Hematopoietic multipotent progenitor cell (in vitro differentiated cells): Measurements from ENCODE around the gene DET1. TPM values are rescaled to one million over a fixed set of nuclear protein-coding genes. Genes with fewer than 3 reads are reported as not detected.
"Not testable (repeated sequence)": the region's sequence is repeated elsewhere in the genome, so short reads cannot be mapped to it uniquely, and the experiment has no call there.

Experiments
- DNase-seq, 3 donors: peaks; one replicate each; pipeline ENCODE4 v3.0.0-alpha.2; 2011 to 2015; ENCODE audit warnings: low read depth in 2 of 3, low spot score in 2 of 3
- total RNA-seq: library from RNA; depleted of rRNA; stranded (reverse); fragments of >200 nt; gene quantifications from one replicate; pipeline ENCODE4 v1.2.3, GENCODE V29; 2012

DET1 gene
- total RNA-seq, 1 donor = 12.4 TPM

GRCh38 chr15:88541709-88542341 lies 4.7 kb downstream of the DET1 start:
- DNase-seq = no peak

GRCh38 chr15:88541111-88541510 lies 5.4 kb downstream of the DET1 start:
- DNase-seq = not testable (repeated sequence)

GRCh38 chr15:88540350-88540749 lies 6.1 kb downstream of the DET1 start:
- DNase-seq = not testable (repeated sequence)

- DNase-seq = no peak
Observed at GRCh38 chr15:88539441-88539840, 7.0 kb downstream of the DET1 start.

GRCh38 chr15:88538972-88539371 lies 7.5 kb downstream of the DET1 start:
- DNase-seq = no peak

GRCh38 chr15:88537591-88538317 lies 8.7 kb downstream of the DET1 start:
- DNase-seq = no peak

GRCh38 chr15:88535607-88536313 lies 10.7 kb downstream of the DET1 start:
- DNase-seq = no peak

- DNase-seq = no peak
Observed at GRCh38 chr15:88535100-88535499, 11.4 kb downstream of the DET1 start.

- no peak for DNase-seq
Observed at GRCh38 chr15:88533376-88533775, 13.1 kb downstream of the DET1 start.

- no peak for DNase-seq
Observed at GRCh38 chr15:88529021-88529630, 17.4 kb downstream of the DET1 start.

GRCh38 chr15:88526247-88526879 lies 20.1 kb downstream of the DET1 start:
- DNase-seq = no peak

GRCh38 chr15:88525418-88525817 lies 21.1 kb downstream of the DET1 start:
- DNase-seq = no peak

GRCh38 chr15:88524094-88524493 lies 22.4 kb downstream of the DET1 start:
- not testable (repeated sequence) for DNase-seq

- DNase-seq = no peak
Observed at GRCh38 chr15:88518903-88519302, 27.6 kb downstream of the DET1 start.

GRCh38 chr15:88513195-88513594 lies 33.3 kb downstream of the DET1 start:
- DNase-seq = no peak

GRCh38 chr15:88512601-88513000 lies 33.9 kb downstream of the DET1 start:
- no peak for DNase-seq

GRCh38 chr15:88512078-88512477 lies 34.4 kb downstream of the DET1 start:
- no peak for DNase-seq

- no peak for DNase-seq
Observed at GRCh38 chr15:88511161-88511560, 35.3 kb downstream of the DET1 start.

- no peak for DNase-seq
Observed at GRCh38 chr15:88509964-88510363, 36.5 kb downstream of the DET1 start.

- DNase-seq = no peak
Observed at GRCh38 chr15:88509321-88509720, 37.2 kb downstream of the DET1 start.

GRCh38 chr15:88506628-88507027 lies 39.9 kb downstream of the DET1 start:
- no peak for DNase-seq
